HG02943 (cell line): ENCODE results near the gene GLDC.
"Not testable (repeated sequence)": the region's sequence is repeated elsewhere in the genome, so short reads cannot be mapped to it uniquely, and the experiment has no call there.

Source experiments
- ATAC-seq: cut with Tn5 transposase; IDR thresholded peaks from one replicate; pipeline ENCODE4 v1.9.1; 2021; ENCODE audit warnings: mild to moderate bottlenecking, low read depth, moderate library complexity; ENCODE audit not compliant: unreplicated experiment

Gene GLDC

GRCh38 chr9:6576987-6577386, 68.5 kb downstream of the GLDC start:
- no peak for ATAC-seq

DNA sequence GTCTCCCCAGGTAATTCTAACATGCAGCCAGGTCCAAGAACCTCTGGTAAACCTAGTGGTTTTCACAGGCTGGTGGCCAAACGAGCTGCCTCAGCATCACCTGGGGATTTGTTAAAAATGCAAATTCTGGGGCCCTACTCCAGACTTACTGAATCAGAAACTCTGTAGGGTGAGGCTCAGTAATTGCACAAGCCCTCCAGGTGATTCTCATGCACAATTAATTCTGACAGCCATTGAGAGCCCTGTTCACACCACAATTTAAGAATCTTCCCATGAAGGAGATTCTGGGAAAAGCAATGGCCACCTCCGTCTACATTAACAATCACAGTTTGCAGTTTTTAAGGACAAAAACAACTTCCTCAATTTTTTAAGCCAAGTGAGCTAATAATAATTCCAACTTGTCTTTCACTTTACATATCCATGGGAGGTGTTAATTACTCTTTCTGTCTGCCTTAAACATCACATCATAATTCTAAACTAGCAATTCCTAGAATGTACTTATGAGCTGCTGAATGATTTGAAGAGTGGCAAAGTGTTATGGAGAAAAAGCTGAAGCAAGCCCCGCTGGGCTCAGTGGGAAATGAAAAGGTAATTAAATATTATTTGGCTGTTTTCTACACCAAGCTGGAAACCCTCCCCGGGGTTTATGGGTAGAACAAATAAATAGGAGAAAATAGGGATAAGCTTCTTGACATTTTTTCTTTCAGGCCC, 70.0 kb downstream of the GLDC start:
- peak; percentile 72 for ATAC-seq

- ATAC-seq, result no peak
Observed at GRCh38 chr9:6567140-6567591, 78.4 kb downstream of the GLDC start.

DNA sequence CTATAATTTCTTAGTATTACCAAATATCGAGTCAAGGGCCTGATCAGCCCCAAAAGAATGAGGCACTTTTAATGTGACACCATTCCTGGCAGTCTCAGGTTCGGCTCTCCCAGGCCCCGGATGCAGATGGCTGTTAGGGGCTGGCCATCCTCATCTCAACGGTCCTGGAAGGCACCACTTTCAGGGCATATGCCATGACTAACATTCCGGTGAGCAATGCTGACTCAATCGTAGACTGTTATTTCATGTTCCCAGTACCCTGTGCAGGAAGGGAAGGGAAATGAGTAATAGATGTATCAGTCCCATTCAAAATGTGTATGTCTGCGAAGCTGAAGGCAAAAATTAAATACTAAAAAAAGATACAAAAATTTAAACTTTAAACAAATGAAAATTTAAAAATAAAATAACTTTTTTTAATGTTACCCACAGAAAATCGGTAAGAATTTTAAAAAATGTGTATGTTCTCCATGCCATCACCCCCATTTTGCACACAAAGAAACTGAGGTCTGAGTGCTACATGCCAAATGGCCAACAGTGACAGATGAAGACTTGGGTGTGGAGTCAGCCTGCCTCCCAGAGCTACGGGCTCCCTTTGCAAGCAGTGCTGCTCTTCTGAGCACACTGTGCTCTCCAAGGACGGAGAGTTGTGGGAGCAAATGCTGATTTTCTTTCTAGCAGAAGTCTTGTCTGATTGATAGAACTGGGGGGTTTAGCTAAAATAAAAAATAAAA, 79.0 kb downstream of the GLDC start:
- no peak for ATAC-seq

DNA sequence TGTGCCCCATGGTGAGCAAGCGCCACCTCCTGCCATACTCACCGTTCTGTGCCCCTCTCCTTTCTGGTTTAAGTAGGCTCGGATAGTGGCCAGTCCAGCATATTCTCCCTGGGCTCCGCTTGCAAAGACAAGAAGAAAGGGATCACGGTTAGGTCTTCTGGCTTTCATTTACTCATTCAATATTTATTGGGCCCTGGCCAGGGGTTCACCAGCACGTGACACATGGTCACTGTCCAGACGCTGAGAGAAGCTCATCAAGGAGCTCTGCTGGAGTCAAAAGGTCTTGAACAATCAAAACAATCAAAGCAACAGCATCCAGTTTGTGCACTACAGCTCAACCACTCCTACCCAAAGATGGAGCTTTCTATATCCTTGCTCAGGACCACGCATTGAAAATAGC, 80.2 kb downstream of the GLDC start:
- ATAC-seq, result no peak

- no peak for ATAC-seq
Observed at GRCh38 chr9:6564868-6565267, 80.7 kb downstream of the GLDC start.

DNA sequence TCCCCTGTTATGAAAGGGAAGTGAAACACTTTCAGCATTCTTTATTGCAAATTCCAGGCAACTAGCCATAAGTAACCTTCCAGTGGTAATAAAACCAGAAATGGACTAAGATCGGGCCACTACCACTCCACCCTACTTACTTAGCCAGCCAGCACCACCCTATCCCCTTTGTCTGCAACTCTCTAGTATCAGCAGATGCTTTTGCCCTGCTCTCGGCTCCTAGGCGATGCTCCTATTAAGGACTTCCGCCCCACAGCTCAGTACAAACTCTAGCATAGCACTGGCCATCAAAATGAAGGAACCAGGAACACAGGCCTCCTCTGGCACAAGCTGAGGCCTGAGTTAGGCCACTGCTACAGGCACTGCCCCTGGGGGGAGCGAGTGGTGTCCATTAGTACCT, 81.2 kb downstream of the GLDC start:
- no peak for ATAC-seq

- no peak for ATAC-seq
Observed at GRCh38 chr9:6562871-6563430, 82.6 kb downstream of the GLDC start.

- no peak for ATAC-seq
Observed at GRCh38 chr9:6562201-6562600, 83.3 kb downstream of the GLDC start.

GRCh38 chr9:6557883-6558616, 87.5 kb downstream of the GLDC start:
- ATAC-seq, result no peak

GRCh38 chr9:6553866-6554265, 91.7 kb downstream of the GLDC start:
- no peak for ATAC-seq

- ATAC-seq, result no peak
Observed at GRCh38 chr9:6552498-6553121, 92.9 kb downstream of the GLDC start.

DNA sequence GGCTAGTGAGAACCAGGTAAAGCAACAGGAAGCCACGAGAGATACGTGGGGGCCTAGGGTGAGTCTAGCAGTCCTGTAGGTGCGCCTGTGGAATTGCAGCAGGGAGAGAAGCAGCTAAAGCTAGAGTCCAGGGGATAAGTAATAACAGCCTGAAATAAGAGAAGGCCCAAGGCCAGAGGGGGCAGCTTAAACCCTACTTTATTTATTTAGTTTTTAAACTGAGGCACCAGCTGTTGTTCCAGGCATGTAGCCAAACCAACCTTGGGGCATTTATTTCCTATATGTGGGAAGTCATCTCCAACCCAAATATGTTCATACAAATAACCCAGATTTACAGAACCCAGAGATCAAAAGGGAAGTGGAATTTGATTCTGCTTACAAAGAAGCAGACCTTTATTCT, 93.5 kb downstream of the GLDC start:
- ATAC-seq, result no peak

GRCh38 chr9:6551136-6551535, 94.4 kb downstream of the GLDC start:
- no peak for ATAC-seq

DNA sequence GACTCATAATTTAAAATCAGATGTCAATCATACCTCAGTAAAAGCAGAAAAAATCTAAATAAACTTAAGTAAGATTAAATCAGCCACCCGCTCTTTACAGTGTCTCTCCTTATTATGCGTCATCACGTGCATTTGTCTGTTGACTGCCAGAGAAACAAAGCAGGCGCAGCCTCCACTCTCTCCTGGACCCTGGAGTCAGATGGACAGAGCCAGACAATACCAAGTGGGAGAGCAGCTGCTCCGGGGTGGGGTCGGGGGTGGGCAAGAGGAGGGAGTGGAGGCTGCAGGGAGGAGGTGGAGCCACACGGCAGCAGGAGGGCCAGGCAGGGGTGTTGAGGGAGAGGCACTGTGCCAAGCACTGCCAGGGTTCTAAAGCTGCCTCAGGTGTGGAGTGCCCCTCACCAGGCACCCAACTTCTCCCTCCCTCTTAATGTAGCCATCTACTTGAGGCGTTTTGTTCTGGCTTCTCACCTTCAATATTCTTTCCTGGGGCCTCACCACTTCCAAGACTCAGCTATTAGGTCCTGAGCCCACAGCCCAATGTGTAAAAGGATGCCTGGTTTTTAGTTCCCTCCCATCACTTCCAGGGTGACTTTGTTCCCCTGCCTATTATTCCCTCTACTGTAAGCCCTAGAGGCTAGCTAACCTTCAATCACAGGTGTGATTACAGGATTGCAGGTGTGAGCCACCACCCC, 96.3 kb downstream of the GLDC start:
- no peak for ATAC-seq

GRCh38 chr9:6545017-6545691, 100.4 kb downstream of the GLDC start:
- ATAC-seq, result no peak

GRCh38 chr9:6543204-6543603, 102.3 kb downstream of the GLDC start:
- no peak for ATAC-seq

- ATAC-seq, result not testable (repeated sequence)
Observed at GRCh38 chr9:6542617-6543016, 102.9 kb downstream of the GLDC start.

- ATAC-seq, result no peak
Observed at GRCh38 chr9:6538666-6539071, 106.9 kb downstream of the GLDC start.

- ATAC-seq, result no peak
Observed at GRCh38 chr9:6535594-6535993, 109.9 kb downstream of the GLDC start.
